Large intestine (tissue), 3 donors: ENCODE measurements around the gene TTF2. TPM values are rescaled to one million over a fixed set of nuclear protein-coding genes. Genes with fewer than 3 reads are reported as not detected.
A peak's percentile ranks its signal among the peaks of the same experiment; 100 is the strongest.

Source experiments
- DNase-seq, 2 donors: peaks; one replicate each; pipeline versions ENCODE4 v3.0.0 to v3.0.0-alpha.2; 2013
- H3K27ac ChIP-seq: one replicate; pipeline ENCODE4 v1.5.1; 2013; ENCODE audit warnings: low read length
- H3K27me3 ChIP-seq: 2 replicates; pipeline ENCODE4 v1.6.1; 2013; ENCODE audit warnings: low read length; ENCODE audit not compliant: control insufficient read depth, insufficient read depth
- H3K36me3 ChIP-seq: 2 replicates; pipeline ENCODE4 v1.6.1; 2013; ENCODE audit warnings: low read length; ENCODE audit not compliant: control insufficient read depth, insufficient read depth
- H3K4me1 ChIP-seq: one replicate; pipeline ENCODE4 v1.6.1; 2013; ENCODE audit warnings: low read length; ENCODE audit not compliant: control insufficient read depth, insufficient read depth
- H3K4me3 ChIP-seq: one replicate; pipeline ENCODE4 v1.5.1; 2013; ENCODE audit warnings: low read length
- H3K9me3 ChIP-seq: one replicate; pipeline ENCODE4 v1.6.1; 2013; ENCODE audit warnings: mild to moderate bottlenecking, low read depth, low read length, moderate library complexity; ENCODE audit not compliant: control insufficient read depth
- WGBS: methylation state at CpG from one replicate; pipeline ENCODE4 v1.1.5; 2013; ENCODE audit warnings: low lambda C conversion rate; ENCODE audit not compliant: insufficient coverage; 5-methylcytosine and 5-hydroxymethylcytosine counted together
- polyA plus RNA-seq: library from polyadenylated mRNA; unstranded; fragments of 120-200 nt; gene quantifications from one replicate; pipeline ENCODE4 v1.2.1, GENCODE V29; 2013

Gene TTF2
- polyA plus RNA-seq, 1 donor = 19.8 TPM

DNA sequence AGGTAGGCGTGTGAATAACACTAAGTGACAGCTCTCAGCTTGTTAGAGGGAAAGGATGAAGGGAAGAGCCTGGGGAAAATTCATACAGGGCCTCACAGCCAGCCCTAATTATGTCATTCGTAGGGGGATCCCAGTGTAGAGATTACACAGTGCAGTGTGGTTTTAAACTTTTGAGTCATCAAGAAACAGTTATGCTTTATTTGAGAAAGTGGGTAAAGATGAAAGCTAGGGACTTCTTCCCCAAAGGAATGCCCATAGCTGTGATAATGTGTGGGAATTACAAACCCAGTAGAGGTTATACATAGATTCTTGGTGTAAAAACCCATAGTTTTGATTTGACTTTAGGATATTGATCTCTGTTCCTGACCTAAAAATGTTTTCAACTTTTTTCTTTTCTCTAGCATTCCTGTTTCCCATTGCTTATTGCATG, 1.9 kb downstream of the TTF2 start:
- WGBS = 83% methylated on average over 1 of the region's 2 CpGs
- no peak for DNase-seq
- Histone ChIP-seq H3K36me3 (no peaks in the 10 kb centered on the region), H3K27me3 (no peaks in the 10 kb centered on the region), H3K27ac (no peak overlapping the region), H3K4me3 (no peak overlapping the region), H3K4me1 (no peaks in the 10 kb centered on the region), H3K9me3 (no peaks in the 10 kb centered on the region)

DNA sequence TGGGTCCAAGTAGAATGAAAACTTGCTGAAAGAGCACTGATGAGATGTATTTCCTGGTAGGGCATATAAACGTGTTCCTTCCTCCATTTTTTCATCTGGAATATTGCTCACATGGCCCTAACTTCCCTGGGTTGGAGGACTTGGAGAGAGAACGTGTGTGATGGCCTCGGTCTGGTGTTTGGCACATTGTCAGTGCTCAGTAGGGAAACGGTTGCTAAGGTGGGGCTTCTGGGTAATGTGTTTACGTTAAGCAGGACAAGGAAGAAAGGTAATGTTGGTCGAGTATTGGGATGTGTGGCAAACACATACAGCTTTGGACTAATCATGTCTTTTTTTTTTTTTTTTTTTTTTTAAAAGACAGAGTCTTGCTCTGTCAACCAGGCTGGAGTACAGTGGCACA, 6.2 kb downstream of the TTF2 start:
- Histone ChIP-seq H3K36me3 (no peaks in the 10 kb centered on the region), H3K27me3 (no peaks in the 10 kb centered on the region), H3K9me3 (no peaks in the 10 kb centered on the region), H3K4me3 (no peak overlapping the region), H3K27ac (no peak overlapping the region), H3K4me1 (no peaks in the 10 kb centered on the region)
- no peak for DNase-seq
- WGBS = no CpG with 5 or more reads among the region's 6 CpGs

DNA sequence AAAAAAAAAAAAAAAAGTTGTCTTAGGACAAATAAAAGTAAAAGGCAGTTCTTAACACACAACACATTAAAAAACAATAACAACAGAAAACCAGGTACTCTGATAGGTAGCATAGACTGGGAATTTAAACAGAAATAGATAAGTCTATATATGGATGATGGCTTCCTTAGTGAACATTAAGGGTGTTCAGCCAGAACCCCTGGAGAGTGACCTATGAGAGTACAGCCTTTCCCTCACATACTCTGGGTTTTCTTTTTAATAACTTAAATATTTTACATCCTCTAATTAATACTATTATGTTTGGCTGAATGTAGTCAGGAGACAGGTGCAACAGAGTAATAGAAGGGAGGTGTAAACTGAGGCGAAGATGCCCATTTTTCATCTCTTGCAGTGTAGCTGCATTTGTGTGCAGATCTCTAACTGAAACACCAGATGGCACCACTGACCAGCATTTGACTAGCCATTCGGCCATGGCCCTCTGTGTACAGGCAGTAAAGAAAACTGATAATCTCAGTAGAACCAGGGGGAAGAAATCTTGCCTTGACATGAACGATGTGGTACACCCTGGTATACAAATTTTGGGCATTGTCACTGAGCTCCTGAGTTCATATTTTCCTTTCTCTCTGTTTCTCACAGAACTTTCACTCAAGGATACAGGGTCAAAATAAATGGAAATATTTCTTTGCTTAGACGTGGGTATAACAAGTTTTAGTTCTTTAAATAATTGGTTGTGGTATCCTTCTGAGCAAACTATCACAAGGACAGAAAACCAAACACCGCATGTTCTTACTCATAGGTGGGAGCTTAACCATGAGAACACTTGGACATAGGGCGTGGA, 7.6 kb downstream of the TTF2 start:
- DNase-seq = peak; percentile 29 to 32
- H3K4me1 ChIP-seq = no peaks in the 10 kb centered on the region
- 80% methylated on average over 1 of the region's 6 CpGs for WGBS
- H3K4me3 ChIP-seq = no peak overlapping the region
- H3K27me3 ChIP-seq = no peaks in the 10 kb centered on the region
- no peaks in the 10 kb centered on the region for H3K36me3 ChIP-seq
- H3K9me3 ChIP-seq = no peaks in the 10 kb centered on the region
- no peak overlapping the region for H3K27ac ChIP-seq

DNA sequence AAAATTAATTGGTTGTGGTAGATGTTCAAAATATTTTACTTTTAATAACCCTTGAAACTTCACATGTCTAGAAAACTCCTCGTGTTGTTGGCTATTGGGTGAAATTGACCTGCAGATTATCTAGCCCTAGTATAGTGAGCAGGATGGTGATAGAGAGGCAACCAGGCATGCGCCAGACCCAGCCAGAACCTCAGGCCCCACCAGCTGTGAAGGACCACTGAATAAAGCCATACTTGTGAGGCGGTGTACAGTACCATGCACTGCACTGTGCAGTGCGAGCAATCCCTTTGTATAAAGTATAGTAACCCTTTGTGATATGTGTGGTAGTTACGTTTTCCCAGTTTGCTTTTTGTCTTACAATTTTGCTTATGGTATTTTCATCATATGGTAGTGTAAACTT, 8.5 kb downstream of the TTF2 start:
- DNase-seq = no peak
- Histone ChIP-seq H3K9me3 (no peaks in the 10 kb centered on the region), H3K27ac (no peak overlapping the region), H3K4me3 (no peak overlapping the region), H3K4me1 (no peaks in the 10 kb centered on the region), H3K27me3 (no peaks in the 10 kb centered on the region), H3K36me3 (no peaks in the 10 kb centered on the region)
- 100% methylated on average over 1 of the region's 5 CpGs for WGBS

DNA sequence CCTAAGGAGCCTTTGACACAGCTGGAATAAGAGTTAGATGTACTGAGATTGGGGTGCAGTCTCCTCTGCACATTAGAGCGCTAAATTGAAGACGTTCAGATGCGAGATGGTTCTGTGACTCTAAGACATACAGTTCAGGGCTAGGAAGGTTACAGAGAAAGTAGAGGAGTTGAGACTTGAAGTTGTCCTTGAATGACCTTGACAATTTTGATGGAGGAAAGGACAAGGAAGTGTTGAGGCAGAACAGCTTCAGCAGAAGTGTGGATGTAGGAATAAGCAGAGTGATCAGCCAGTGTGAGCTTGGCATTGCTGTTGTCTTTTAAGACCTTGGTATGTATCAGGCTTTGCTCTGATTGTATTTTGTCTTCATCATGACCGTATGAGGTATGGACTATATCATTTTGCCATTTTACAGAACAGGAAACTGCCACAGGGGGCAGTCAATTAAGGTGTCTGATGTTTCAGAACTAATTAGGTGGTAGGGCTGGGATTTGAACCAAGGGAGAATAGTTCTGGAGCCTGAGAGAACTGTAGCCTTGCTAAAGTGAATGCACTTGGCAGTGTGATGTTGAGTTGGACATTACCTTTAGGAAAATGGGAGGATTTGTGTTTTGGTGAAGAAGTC, 9.2 kb downstream of the TTF2 start:
- Histone ChIP-seq H3K4me3 (no peak overlapping the region), H3K27me3 (no peaks in the 10 kb centered on the region), H3K27ac (no peak overlapping the region), H3K9me3 (no peaks in the 10 kb centered on the region), H3K36me3 (no peaks in the 10 kb centered on the region), H3K4me1 (no peaks in the 10 kb centered on the region)
- no peak for DNase-seq
- WGBS = 93% methylated on average over 3 of the region's 4 CpGs

DNA sequence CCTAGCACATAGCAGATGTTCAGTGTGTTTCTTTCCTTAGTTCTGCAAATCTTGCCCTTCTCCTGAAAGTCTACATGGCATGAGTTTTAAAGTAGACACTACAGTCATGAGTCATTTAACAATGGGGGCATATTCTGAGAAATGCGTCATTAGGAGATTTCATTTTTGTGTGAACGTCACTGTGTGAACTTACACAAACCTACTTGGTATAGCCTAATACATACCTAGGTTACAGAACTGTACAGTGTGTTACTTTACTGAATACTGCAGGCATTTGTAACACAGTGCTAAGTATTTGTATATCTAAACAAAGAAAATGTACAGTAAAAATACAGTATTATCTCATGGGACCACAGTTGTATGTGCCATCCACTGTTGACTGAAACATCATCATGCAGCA, 10.0 kb downstream of the TTF2 start:
- WGBS = no CpG with 5 or more reads among the region's 2 CpGs
- DNase-seq = no peak
- Histone ChIP-seq H3K4me3 (no peak overlapping the region), H3K4me1 (no peaks in the 10 kb centered on the region), H3K36me3 (peaks cover under 1% of the 10 kb centered on the region), H3K27ac (no peak overlapping the region), H3K27me3 (no peaks in the 10 kb centered on the region), H3K9me3 (no peaks in the 10 kb centered on the region)

DNA sequence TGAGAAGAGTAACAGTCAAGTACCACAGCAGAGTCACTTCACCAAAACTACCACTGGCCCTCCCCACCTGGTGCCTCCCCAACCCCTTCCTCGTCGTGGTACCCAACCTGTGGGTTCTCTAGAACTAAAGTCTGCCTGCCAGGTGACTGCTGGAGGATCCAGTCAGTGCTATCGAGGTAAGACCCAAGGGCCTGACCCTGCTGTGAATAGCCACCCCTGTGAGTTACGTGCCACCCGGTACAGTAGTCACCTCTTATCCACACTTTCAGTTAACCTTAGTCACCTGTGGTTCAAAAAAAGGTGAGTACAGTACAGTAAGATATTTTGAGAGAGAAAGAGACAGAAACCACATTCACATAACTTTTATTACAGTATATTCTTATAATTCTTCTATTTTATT, 16.5 kb downstream of the TTF2 start:
- Histone ChIP-seq H3K27me3 (no peaks in the 10 kb centered on the region), H3K9me3 (no peaks in the 10 kb centered on the region), H3K36me3 (peaks cover 44% of the 10 kb centered on the region), H3K4me3 (no peak overlapping the region), H3K4me1 (no peaks in the 10 kb centered on the region), H3K27ac (no peak overlapping the region)
- no peak for DNase-seq
- WGBS = no CpG with 5 or more reads among the region's 5 CpGs

DNA sequence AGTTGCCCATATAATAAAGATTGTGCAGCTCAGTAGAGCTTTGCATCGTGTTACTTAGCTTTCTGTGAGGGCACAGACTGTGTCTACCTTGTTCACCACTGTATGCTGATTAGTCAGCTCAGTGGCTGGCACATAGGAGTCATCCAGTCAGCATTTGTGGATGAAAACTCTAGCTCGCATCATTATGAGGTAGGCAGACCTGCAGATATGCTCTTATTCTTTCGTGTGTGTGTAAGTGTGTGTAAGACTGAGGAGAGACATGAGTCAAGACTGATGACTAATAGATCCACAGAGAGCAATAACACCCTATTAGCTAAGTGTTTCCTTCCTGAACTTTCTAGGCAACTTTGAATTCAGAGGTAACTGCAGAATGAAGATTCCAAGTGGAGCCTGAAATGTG, 17.1 kb downstream of the TTF2 start:
- H3K27ac ChIP-seq = no peak overlapping the region
- no peaks in the 10 kb centered on the region for H3K27me3 ChIP-seq
- no peaks in the 10 kb centered on the region for H3K9me3 ChIP-seq
- peaks cover 46% of the 10 kb centered on the region for H3K36me3 ChIP-seq
- no peak overlapping the region for H3K4me3 ChIP-seq
- WGBS = no CpG with 5 or more reads among the region's 3 CpGs
- H3K4me1 ChIP-seq = no peaks in the 10 kb centered on the region
- DNase-seq = no peak

DNA sequence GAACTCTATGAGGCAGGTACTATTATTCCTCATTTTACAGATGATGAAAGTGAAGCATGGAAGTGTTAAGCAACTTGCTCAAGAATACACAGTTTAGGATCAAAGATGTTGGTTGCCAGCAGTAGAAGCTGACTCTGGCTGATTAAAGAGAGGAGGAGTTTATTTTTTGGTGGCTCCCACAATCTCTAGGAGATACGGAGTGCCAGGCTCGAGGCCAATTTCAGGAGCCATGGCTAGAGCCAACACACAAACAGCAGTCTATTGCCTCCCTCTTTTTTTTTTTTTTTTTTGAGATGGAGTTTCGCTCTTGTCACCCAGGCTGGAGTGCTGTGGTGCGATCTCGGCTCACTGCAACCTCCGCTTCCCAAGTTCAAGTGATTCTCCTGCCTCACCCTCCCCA, 19.6 kb downstream of the TTF2 start:
- Histone ChIP-seq H3K36me3 (peaks cover 55% of the 10 kb centered on the region), H3K4me1 (no peaks in the 10 kb centered on the region), H3K4me3 (no peak overlapping the region), H3K27me3 (no peaks in the 10 kb centered on the region), H3K9me3 (no peaks in the 10 kb centered on the region), H3K27ac (no peak overlapping the region)
- WGBS = no CpG with 5 or more reads among the region's 6 CpGs
- no peak for DNase-seq

DNA sequence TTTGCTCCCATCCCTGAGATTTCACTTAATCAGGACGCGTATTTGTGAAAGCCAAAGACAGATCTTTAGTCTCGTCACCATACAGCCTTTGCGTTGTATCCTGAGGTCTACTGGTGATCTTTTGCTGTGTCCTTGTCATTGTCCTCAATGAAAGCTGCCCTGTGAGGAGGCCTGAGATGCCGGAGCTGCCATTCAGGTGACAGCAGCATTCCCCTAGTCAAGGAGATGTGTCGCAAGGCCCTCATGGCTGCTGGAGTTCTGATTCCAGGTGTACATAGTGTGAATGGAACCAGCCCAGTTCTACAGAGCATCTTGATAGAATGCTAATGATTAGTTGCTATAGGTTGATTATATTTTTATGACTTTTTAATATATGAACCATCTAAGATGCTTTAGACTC, 24.1 kb downstream of the TTF2 start:
- Histone ChIP-seq H3K27ac (no peak overlapping the region), H3K9me3 (no peaks in the 10 kb centered on the region), H3K27me3 (no peaks in the 10 kb centered on the region), H3K4me3 (no peak overlapping the region), H3K4me1 (no peaks in the 10 kb centered on the region), H3K36me3 (peaks cover 29% of the 10 kb centered on the region)
- DNase-seq = no peak
- WGBS = 100% methylated on average over 3 of the region's 6 CpGs

DNA sequence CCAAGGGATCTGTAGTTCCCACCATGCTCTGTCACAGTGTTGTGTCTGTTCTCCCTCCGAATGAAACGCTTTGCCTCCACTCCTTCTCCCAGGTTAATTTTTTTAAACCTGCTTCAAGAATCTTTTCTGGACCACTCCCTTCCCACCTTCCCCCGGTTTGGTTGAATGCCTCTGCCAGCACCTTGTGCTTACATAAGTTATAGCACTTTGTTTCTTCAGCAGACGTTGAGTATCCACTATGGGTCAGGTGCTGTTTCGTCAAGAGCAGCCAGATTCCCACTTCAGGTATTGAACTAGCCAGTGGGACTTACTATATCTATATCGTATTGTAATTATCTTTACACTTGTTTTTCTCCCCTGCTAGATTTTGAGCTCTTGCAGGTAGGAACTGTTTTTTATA, 27.6 kb downstream of the TTF2 start:
- Histone ChIP-seq H3K36me3 (peaks cover 25% of the 10 kb centered on the region), H3K9me3 (no peaks in the 10 kb centered on the region), H3K4me1 (no peaks in the 10 kb centered on the region), H3K4me3 (no peak overlapping the region), H3K27ac (no peak overlapping the region), H3K27me3 (no peaks in the 10 kb centered on the region)
- 93% methylated on average over 3 of the region's 6 CpGs for WGBS
- no peak for DNase-seq
